Rectal smooth muscle tissue (tissue), 1 donor: ENCODE data around the gene TECTB.
"Not testable (repeated sequence)": the region's sequence is repeated elsewhere in the genome, so short reads cannot be mapped to it uniquely, and the experiment has no call there.

ENCODE experiments used
- H3K27ac ChIP-seq: one replicate; pipeline ENCODE4 v1.7.0; 2013; ENCODE audit warnings: low read depth, low read length, inconsistent platforms
- H3K27me3 ChIP-seq: one replicate; pipeline ENCODE4 v1.7.0; 2013; ENCODE audit warnings: low read length; ENCODE audit not compliant: control insufficient read depth, insufficient read depth
- H3K36me3 ChIP-seq: one replicate; pipeline ENCODE4 v1.7.0; 2013; ENCODE audit warnings: low read length; ENCODE audit not compliant: control insufficient read depth, insufficient read depth
- H3K4me1 ChIP-seq: one replicate; pipeline ENCODE4 v1.7.0; 2013; ENCODE audit warnings: low read length; ENCODE audit not compliant: control insufficient read depth, insufficient read depth
- H3K4me3 ChIP-seq: one replicate; pipeline ENCODE4 v1.7.0; 2013; ENCODE audit warnings: low read length
- H3K9ac ChIP-seq: one replicate; pipeline ENCODE4 v1.7.0; 2013; ENCODE audit warnings: low read length

The TECTB gene

DNA sequence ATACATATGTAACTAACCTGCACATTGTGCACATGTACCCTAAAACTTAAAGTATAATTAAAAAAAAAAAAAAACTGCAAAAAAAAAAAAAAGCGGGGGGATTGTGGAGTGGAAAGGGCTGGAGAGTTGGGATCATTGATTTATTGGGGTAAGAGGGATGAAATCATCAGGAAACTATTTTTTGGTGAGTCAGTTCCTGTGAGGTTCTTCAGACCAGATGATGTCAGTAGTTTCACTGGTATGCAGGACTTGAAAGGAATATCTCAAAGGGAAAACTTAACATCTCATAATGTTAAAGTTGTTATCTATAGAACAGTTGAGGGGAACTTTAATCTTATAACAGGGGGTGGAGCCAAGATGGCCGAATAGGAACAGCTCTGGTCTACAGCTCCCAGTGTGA lies 32.6 kb upstream of the TECTB start:
- Histone ChIP-seq H3K36me3 (no peaks in the 10 kb centered on the region), H3K27ac (no peak overlapping the region), H3K4me1 (no peaks in the 10 kb centered on the region), H3K9ac (no peak overlapping the region), H3K27me3 (no peaks in the 10 kb centered on the region), H3K4me3 (no peak overlapping the region)

GRCh38 chr10:112251238-112251637 lies 32.0 kb upstream of the TECTB start:
- not testable (repeated sequence) for H3K9ac ChIP-seq, H3K27me3 ChIP-seq, H3K4me3 ChIP-seq, H3K4me1 ChIP-seq, H3K27ac ChIP-seq, H3K36me3 ChIP-seq

DNA sequence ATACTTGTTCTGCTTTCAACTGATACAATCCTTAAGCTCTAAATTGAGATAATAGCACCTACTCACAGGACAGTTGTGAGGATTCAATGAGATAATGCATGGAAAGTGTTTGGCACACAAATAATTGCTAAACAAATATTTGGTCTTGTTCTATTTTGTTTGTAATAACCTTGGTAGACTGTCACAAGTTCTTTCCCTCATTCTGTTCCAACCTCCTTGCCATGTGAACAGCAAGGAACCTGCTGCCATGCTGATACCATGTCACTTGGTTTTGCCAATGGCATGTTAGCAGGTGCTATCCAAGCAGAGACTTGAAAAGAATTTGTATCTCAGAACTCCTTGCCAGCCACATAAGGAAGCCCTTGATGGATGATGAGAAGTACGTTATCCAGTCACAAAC lies 24.8 kb upstream of the TECTB start:
- no peaks in the 10 kb centered on the region for H3K27me3 ChIP-seq
- no peak overlapping the region for H3K9ac ChIP-seq
- H3K4me1 ChIP-seq: no peaks in the 10 kb centered on the region
- H3K27ac ChIP-seq: no peak overlapping the region
- no peaks in the 10 kb centered on the region for H3K36me3 ChIP-seq
- H3K4me3 ChIP-seq: no peak overlapping the region

GRCh38 chr10:112259688-112260087 lies 23.5 kb upstream of the TECTB start:
- H3K27me3 ChIP-seq: no peaks in the 10 kb centered on the region
- no peak overlapping the region for H3K9ac ChIP-seq
- H3K4me1 ChIP-seq: no peaks in the 10 kb centered on the region
- H3K4me3 ChIP-seq: no peak overlapping the region
- H3K36me3 ChIP-seq: no peaks in the 10 kb centered on the region
- no peak overlapping the region for H3K27ac ChIP-seq

DNA sequence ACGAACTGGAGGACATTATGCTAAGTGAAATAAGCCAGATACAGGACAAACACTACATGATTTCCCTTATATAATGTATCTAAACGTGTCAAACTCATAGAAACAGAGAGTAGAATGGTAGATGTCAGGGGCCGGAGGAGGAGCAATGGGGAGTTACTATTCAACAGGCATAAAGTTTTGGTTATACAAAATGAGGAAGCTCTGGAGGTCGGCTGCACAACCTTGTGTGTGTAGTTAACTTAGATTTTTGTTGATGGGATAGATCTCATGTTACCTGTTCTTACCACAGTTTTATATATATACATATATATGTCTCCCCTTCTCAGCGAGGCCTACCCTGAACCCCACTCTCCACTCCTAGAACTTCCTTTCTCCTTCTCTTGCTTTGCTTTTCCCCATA lies 22.4 kb upstream of the TECTB start:
- H3K27me3 ChIP-seq: no peaks in the 10 kb centered on the region
- no peaks in the 10 kb centered on the region for H3K36me3 ChIP-seq
- H3K9ac ChIP-seq: no peak overlapping the region
- H3K4me3 ChIP-seq: no peak overlapping the region
- H3K4me1 ChIP-seq: no peaks in the 10 kb centered on the region
- no peak overlapping the region for H3K27ac ChIP-seq

DNA sequence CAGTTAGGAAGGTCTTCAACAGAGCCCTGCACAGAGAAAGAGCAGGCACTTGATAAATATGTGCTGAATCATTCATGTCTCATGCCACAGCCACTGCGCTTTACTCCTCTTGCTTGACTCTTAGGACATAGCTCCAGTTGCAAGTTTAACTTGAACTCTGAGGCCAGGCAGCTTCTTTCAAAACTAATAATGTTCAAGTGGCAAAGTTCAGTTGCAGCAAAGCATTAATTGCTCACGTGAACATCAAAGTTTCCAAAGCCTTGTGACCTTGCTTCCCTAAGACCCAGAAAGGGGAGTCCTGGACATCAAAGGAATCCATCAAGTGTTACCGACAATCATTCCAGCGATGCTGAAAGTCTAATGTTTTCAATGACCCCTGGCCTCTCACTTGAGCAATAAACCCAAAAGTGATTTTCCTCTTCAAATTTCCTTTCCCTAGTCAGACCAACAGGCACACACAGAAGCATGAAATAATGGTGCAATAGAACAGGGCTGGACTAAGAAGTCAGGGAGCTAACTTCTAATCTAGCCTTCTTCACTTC lies 21.8 kb upstream of the TECTB start:
- H3K4me3 ChIP-seq: no peak overlapping the region
- H3K27ac ChIP-seq: no peak overlapping the region
- no peaks in the 10 kb centered on the region for H3K27me3 ChIP-seq
- H3K36me3 ChIP-seq: no peaks in the 10 kb centered on the region
- H3K4me1 ChIP-seq: no peaks in the 10 kb centered on the region
- no peak overlapping the region for H3K9ac ChIP-seq

- Histone ChIP-seq H3K4me3 (no peak overlapping the region), H3K4me1 (no peaks in the 10 kb centered on the region), H3K36me3 (no peaks in the 10 kb centered on the region), H3K9ac (no peak overlapping the region), H3K27ac (no peak overlapping the region), H3K27me3 (no peaks in the 10 kb centered on the region)
These were observed 20.7 kb upstream of the TECTB start for GRCh38 chr10:112262546-112262945.

GRCh38 chr10:112265745-112266144 lies 17.5 kb upstream of the TECTB start:
- H3K36me3 ChIP-seq: no peaks in the 10 kb centered on the region
- no peak overlapping the region for H3K9ac ChIP-seq
- no peaks in the 10 kb centered on the region for H3K4me1 ChIP-seq
- H3K27me3 ChIP-seq: no peaks in the 10 kb centered on the region
- no peak overlapping the region for H3K4me3 ChIP-seq
- no peak overlapping the region for H3K27ac ChIP-seq

GRCh38 chr10:112269266-112269665 lies 13.9 kb upstream of the TECTB start:
- H3K27ac ChIP-seq: no peak overlapping the region
- H3K9ac ChIP-seq: no peak overlapping the region
- no peaks in the 10 kb centered on the region for H3K27me3 ChIP-seq
- no peaks in the 10 kb centered on the region for H3K36me3 ChIP-seq
- no peak overlapping the region for H3K4me3 ChIP-seq
- no peaks in the 10 kb centered on the region for H3K4me1 ChIP-seq

GRCh38 chr10:112271982-112272381 lies 11.2 kb upstream of the TECTB start:
- Histone ChIP-seq H3K27me3 (no peaks in the 10 kb centered on the region), H3K27ac (no peak overlapping the region)

GRCh38 chr10:112274831-112275230 lies 8.4 kb upstream of the TECTB start:
- H3K4me1 ChIP-seq: no peaks in the 10 kb centered on the region
- H3K9ac ChIP-seq: no peak overlapping the region
- H3K27ac ChIP-seq: no peak overlapping the region
- H3K27me3 ChIP-seq: no peaks in the 10 kb centered on the region
- no peak overlapping the region for H3K4me3 ChIP-seq
- no peaks in the 10 kb centered on the region for H3K36me3 ChIP-seq

More at GRCh38 chr10:112271982-112272381, 11.2 kb upstream of the TECTB start:
- Histone ChIP-seq H3K36me3 (no peaks in the 10 kb centered on the region), H3K4me3 (no peak overlapping the region), H3K4me1 (no peaks in the 10 kb centered on the region), H3K9ac (no peak overlapping the region)

GRCh38 chr10:112275512-112276245 lies 7.5 kb upstream of the TECTB start:
- Histone ChIP-seq H3K36me3 (no peaks in the 10 kb centered on the region), H3K4me3 (no peak overlapping the region), H3K27me3 (no peaks in the 10 kb centered on the region), H3K9ac (no peak overlapping the region), H3K27ac (no peak overlapping the region), H3K4me1 (no peaks in the 10 kb centered on the region)

DNA sequence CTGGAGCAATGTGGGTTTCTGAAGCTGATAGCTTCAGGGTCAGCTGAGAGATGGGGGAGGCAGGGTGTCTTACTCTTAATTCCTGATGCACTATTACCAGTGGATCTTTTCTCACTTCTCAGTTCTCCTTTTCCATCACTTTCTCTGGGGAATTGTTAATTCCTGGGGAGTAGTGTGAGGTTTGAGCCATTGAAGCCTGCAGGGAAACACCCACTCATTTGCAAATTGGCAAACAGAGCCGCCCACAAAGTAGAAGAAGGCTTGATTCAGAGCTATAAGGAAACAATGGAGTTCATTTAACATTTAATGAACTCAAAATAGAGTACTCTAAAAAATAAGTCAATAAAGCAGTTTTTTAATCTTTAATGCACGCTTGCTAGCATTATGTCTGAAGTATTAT lies 4.3 kb upstream of the TECTB start:
- H3K36me3 ChIP-seq: no peaks in the 10 kb centered on the region
- no peaks in the 10 kb centered on the region for H3K4me1 ChIP-seq
- no peak overlapping the region for H3K9ac ChIP-seq
- H3K27ac ChIP-seq: no peak overlapping the region
- no peaks in the 10 kb centered on the region for H3K27me3 ChIP-seq
- H3K4me3 ChIP-seq: no peak overlapping the region
